Adrenal gland (tissue), 5 donors: Measurements from ENCODE around the gene GGPS1.
"Not testable (repeated sequence)": the region's sequence is repeated elsewhere in the genome, so short reads cannot be mapped to it uniquely, and the experiment has no call there.

Experiments
- POLR2A ChIP-seq, 2 donors: fragments of 450-650 bp; IDR thresholded peaks; one replicate each; pipeline ENCODE4 v1.6.1; 2017; ENCODE audit warnings: antibody characterized with exemption in 2 of 2, mild to moderate bottlenecking in 2 of 2, moderate library complexity in 1 of 2
- TF ChIP-seq, protein P1 (sequence below), 6 experiments: fragments of 450-650 bp in 4 of 6; fragments of 200-600 bp in 2 of 6; sonication (generic) in 1 of 6; IDR thresholded peaks; 1 replicate in 5 of 6; 2 replicates in 1 of 6; pipeline versions ENCODE4 v1.5.1 to v1.8.0; 2016 to 2021; ENCODE audit warnings: antibody characterized with exemption in 6 of 6, mild to moderate bottlenecking in 2 of 6, moderate library complexity in 1 of 6
- donor health status: DM: no; HTN: no; CAD: no.

DNA sequence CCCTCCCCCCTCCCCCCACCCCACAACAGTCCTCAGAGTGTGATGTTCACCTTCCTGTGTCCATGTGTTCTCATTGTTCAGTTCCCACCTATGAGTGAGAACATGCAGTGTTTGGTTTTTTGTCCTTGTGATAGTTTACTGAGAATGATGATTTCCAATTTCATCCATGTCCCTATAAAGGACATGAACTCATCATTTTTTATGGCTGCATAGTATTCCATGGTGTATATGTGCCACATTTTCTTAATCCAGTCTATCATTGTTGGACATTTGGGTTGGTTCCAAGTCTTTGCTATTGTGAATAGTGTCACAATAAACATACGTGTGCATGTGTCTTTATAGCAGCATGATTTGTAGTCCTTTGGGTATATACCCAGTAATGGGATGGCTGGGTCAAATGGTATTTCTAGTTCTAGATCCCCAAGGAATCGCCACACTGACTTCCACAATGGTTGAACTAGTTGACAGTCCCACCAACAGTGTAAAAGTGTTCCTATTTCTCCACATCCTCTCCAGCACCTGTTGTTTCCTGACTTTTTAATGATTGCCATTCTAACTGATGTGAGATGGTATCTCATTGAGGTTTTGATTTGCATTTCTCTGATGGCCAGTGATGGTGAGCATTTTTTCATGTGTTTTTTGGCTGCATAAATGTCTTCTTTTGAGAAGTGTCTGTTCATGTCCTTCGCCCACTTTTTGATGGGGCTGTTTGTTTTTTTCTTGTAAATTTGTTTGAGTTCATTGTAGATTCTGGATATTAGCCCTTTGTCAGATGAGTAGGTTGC is 53.8 kb downstream of the GGPS1 start:
- TF ChIP-seq, protein P1, sequence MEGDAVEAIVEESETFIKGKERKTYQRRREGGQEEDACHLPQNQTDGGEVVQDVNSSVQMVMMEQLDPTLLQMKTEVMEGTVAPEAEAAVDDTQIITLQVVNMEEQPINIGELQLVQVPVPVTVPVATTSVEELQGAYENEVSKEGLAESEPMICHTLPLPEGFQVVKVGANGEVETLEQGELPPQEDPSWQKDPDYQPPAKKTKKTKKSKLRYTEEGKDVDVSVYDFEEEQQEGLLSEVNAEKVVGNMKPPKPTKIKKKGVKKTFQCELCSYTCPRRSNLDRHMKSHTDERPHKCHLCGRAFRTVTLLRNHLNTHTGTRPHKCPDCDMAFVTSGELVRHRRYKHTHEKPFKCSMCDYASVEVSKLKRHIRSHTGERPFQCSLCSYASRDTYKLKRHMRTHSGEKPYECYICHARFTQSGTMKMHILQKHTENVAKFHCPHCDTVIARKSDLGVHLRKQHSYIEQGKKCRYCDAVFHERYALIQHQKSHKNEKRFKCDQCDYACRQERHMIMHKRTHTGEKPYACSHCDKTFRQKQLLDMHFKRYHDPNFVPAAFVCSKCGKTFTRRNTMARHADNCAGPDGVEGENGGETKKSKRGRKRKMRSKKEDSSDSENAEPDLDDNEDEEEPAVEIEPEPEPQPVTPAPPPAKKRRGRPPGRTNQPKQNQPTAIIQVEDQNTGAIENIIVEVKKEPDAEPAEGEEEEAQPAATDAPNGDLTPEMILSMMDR (IDR thresholded peaks at IDR 0.05), result not testable (repeated sequence)
- not testable (repeated sequence) for TF ChIP-seq POLR2A (IDR thresholded peaks at IDR 0.05)
